Measurements from ENCODE around the gene MYO6. TPM values are rescaled to one million over a fixed set of nuclear protein-coding genes. Genes with fewer than 3 reads are reported as not detected.

Gene MYO6
- total RNA-seq, 1 experiment from 2014 or later = 46.9 TPM

DNA sequence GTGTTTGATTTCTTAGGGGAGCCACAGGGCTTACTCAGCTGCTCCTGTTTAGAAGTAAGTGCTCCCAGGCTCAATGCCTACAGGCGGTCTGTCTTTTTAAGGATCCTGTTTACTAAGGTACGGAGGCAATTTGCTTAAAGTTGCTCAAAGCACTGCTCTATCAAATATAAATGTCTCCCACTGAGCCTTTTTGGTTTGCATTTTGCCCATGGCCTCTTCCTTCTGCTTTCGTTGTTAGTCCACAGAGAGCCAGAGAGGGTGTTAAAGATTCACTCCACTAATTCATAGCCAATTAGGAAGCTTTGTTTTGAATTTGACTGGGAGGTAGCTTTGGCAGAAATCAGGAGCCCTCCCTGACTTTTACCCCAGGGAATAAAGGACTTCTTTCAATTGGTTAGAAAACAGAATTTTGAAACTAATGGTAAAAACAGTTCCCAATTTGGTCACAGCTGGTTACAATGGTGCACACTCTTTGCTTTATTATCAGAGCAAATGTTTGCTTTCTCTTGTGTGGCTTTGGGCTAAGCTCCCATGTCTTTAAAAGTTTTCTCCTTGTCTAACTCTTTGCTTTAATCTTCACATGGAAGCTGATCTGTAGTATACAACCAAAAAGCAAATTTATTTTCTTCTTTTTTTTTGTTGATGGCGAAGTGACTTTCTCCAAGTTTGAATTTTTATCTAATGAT lies 197.2 kb downstream of the MYO6 start:
- Histone ChIP-seq H2AFZ (ENCODE audit: low read length) (no peak overlapping the region), H3K4me2 (ENCODE audit: insufficient read depth, insufficient read length, low read length) (no peak overlapping the region)
- DNase-seq = no peak

More for the DNA sequence above, 197.2 kb downstream of the MYO6 start:
- Histone ChIP-seq H2BK5ac (ENCODE audit: insufficient read length, low read length) (no peak overlapping the region), H4K20me1 (ENCODE audit: control insufficient read depth, insufficient read depth, insufficient read length) (no peaks in the 10 kb centered on the region), H3K4me1 (ENCODE audit: insufficient read depth, low read length) (0 out of 2 replicates have a peak, but pooled peaks cover 2% of the 10 kb centered on the region), H3K27me3 (ENCODE audit: insufficient read depth, low read length) (no peaks in the 10 kb centered on the region), H2BK120ac (ENCODE audit: low read depth, low read length, poor library complexity, severe bottlenecking) (no peak overlapping the region), H4K91ac (ENCODE audit: insufficient read length, low read depth, low read length) (no peak overlapping the region), H3K23ac (ENCODE audit: insufficient read length, low read depth, low read length) (no peak overlapping the region), H3K79me2 (ENCODE audit: insufficient read depth, low read length) (no peaks in the 10 kb centered on the region), H4K5ac (ENCODE audit: insufficient read length, low read depth, low read length) (no peak overlapping the region), H3K14ac (ENCODE audit: insufficient read depth, low read length) (no peak overlapping the region), H3K18ac (ENCODE audit: insufficient read length, low read depth, low read length) (no peak overlapping the region), H3K9ac (ENCODE audit: extremely low read depth, insufficient read length, low read length) (no peak overlapping the region), H3K9me3 (ENCODE audit: control insufficient read depth, low read depth, low read length) (no peaks in the 10 kb centered on the region), H2BK15ac (ENCODE audit: low read depth, low read length) (no peak overlapping the region), H3K27ac (ENCODE audit: insufficient read length, low read depth, low read length) (no peak overlapping the region), H3K79me1 (ENCODE audit: insufficient read depth, low read depth, low read length, poor library complexity, severe bottlenecking) (no peaks in the 10 kb centered on the region), H4K8ac (replicated peaks; ENCODE audit: insufficient read length, low read depth, low read length) (no peak overlapping the region), H3K23me2 (ENCODE audit: insufficient read length, low read depth, low read length, poor library complexity, severe bottlenecking) (no peaks in the 10 kb centered on the region), H2BK20ac (ENCODE audit: low read depth, low read length, poor library complexity, severe bottlenecking) (no peak overlapping the region), H2BK12ac (ENCODE audit: insufficient read length, low read depth, low read length) (no peak overlapping the region), H2AK5ac (ENCODE audit: insufficient read length, low read length) (no peak overlapping the region), H3T11ph (ENCODE audit: low read length) (no peak overlapping the region), H3K4ac (ENCODE audit: low read depth, low read length) (no peak overlapping the region), H3K56ac (ENCODE audit: insufficient read length, low read depth, low read length) (no peak overlapping the region)
- no CpG with 5 or more reads among the region's 4 CpGs for WGBS (ENCODE audit: extremely low coverage, insufficient read length, low lambda C conversion rate)
- TF ChIP-seq CTCF (conservative IDR thresholded peaks at IDR 0.05) = no peak
- H3K4me1 Mint-ChIP-seq = peaks cover 17 to 20% of the 10 kb centered on the region in 2 experiments
- no peaks in the 10 kb centered on the region for H3K36me3 Mint-ChIP-seq (ENCODE audit: insufficient read depth in 1 of 3, low read depth in 3 of 3)
- H3K27me3 Mint-ChIP-seq (ENCODE audit: low read depth) = peaks cover 25% of the 10 kb centered on the region
- no peaks in the 10 kb centered on the region; a peak in 1 of 5 replicates for H3K9me3 Mint-ChIP-seq
- H3K4me3 Mint-ChIP-seq = no peak overlapping the region; a peak in 1 of 5 replicates
- H3K27ac Mint-ChIP-seq = no peak overlapping the region

Measured in H9 (cell line).